Measurements from ENCODE around the gene ZNF333.

ZNF333 gene

DNA sequence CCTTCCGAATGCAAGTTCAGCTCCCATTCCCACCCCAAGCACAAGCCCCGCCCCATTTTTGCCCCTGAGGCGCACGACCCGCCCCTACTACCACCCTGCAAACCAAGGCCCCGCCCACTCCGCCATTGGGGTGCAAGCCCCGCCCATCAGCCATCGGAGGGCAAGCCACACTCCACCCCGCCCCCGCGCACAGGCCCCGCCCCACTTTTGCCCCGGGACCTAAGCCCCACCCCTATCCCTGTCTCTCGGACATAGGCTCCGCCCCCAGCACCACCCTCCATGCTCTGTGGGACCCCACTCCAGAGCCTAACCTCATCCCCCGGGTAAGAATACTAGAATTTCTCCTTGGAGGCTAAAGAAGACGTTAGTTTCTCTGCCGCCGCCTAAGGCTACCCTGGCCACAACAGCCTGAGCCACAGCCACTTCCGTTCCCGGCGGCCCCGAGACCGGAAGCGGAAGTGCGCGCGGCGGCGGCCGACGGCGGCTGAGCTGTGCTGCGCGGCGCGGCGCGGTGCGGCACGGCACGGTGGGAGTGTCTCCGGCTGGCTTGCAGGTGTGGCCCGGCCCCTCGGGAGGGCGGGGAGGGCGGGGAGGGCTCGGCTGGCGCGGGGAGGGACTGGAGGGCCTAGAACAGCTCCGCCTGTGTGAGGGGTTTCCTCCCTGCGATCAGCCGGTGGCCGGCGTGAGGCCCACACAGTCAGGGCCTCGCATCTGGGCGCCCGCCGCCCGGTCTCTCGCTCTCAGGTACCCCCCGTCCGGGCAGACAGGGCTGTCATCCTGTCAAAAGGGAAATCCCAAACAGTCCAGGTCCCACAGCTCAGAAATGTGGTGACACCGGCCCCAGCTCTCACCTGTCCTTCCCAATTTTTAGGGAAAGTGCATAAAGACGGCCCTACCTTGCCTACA is at the start of gene ZNF333:
Gene ZNF333 (plus strand): TSS at position 451 of the 906 bp plus-strand sequence. CDS start 3,444 bp downstream, outside the sequence.
- DNase-seq (ENCODE audit: low read depth) = peak; percentile 99

- DNase-seq (ENCODE audit: low read depth) = no peak
Observed at GRCh38 chr19:14648506-14648905, 41.3 kb upstream of the ZNF333 start.

- no peak for DNase-seq (ENCODE audit: low read depth)
Observed at GRCh38 chr19:14649020-14649419, 40.8 kb upstream of the ZNF333 start.

DNA sequence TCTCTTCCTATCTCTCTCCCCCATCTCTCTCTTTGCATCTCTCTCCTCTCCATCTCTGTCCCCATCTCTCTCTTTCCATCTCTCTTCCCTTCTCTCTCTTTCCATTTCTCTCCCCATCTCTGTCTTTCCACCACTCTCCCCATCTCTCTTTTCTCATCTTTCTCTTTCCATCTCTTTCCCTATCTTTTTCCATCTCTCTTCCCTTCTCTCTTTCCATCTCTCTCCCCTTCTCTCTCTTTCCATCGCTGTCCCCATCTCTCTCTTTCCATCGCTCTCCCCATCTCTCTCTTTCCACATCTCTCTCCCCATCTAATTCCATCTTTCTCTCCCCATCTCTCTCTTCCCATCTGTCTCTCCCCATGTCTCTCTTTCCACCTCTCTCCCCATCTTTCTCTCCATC is 39.7 kb upstream of the ZNF333 start:
- no peak for DNase-seq (ENCODE audit: low read depth)

- DNase-seq (ENCODE audit: low read depth) = no peak
Observed at GRCh38 chr19:14654786-14655560, 34.9 kb upstream of the ZNF333 start.

DNA sequence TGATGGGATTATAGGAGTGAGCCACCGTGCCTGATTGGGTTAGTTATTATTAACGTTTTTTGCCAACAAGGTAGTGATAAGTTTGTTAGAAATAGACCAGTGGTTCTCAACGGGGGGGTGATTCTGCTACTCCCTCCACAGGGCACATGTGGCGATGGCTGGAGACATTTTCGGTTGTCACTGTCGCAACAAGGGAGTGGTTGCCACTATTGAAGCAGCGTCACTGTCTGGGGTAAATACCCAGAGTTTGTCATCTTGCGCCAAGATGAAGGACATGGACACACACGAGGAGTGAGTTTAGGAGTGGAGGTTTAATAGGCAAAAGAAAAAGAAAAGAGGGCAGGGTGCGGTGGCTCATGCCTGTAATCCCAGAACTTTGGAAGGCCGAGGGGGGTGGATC is 34.1 kb upstream of the ZNF333 start:
- DNase-seq (ENCODE audit: low read depth) = no peak

DNA sequence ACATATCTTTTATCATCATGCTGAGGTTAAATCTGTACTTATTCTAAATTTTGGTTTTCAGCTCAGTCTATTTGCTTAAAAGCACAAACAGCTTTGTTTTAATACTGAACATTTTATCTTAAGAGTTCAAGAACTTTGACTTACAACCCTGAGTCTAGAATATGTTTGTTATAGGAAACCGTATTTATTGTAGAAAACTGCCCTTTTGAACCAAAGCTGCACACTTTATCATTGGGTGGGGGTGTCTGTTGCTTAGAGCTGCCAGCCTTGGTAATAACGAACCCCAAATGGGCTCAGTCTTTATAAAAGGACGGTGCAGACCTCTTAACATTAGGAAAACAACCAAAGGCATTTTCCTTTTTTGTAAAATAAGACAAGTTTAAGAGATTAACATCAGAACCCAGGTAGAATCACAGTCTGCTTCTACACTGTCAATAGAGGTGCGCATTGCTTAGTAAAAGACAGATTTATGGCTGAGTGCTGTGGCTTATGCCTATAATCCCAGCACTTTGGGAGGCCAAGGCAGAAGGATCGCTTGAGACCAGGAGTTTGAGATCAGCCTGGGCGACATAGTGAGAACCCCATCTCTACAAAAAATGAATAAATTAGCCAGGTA is 29.9 kb upstream of the ZNF333 start:
- no peak for DNase-seq (ENCODE audit: low read depth)

DNA sequence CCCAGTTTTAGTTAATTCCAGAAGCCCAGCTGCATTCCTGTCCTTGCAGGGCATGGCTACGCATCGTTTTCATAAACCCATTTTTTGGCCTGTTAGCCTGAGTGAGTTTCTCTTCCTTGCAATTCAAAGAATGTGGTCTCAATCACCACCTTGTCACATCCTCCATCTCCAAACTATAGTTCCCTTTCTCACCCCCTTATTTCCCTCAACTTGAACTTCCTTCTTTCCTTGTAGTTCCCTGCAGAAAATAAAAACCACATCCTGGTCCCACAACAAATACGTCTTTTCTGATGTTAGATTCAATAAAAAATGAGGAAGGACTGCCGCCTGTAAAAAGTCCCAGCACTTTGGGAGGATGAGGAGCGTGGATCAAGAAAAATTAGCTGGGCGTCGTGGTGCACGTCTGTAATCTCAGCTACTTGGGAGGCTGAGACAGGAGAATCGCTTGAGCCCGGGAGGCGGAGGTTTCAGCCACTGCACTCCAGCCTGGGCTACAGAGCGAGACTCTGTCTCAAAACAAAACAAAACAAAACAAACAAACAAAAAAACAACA is 28.4 kb upstream of the ZNF333 start:
- DNase-seq (ENCODE audit: low read depth) = no peak

DNA sequence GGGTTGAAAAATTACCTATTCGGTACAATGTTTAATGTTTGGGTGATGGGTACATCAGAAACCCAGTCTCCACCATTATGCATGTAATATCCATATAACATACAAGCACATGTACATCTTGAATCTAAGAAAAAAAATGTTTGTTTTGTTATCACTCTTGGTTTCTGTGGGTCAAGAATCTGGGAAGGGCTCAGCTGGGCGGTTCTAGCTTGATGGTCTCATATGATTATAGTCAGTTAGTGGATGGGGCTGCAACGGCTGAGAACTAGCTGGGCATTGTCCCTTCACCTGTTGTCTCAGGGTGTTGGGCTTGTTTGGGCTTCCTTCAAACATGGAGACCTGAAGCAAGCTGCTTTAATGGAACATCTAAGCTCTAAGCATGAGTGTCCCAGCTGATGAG is 19.9 kb upstream of the ZNF333 start:
- DNase-seq (ENCODE audit: low read depth) = no peak

DNA sequence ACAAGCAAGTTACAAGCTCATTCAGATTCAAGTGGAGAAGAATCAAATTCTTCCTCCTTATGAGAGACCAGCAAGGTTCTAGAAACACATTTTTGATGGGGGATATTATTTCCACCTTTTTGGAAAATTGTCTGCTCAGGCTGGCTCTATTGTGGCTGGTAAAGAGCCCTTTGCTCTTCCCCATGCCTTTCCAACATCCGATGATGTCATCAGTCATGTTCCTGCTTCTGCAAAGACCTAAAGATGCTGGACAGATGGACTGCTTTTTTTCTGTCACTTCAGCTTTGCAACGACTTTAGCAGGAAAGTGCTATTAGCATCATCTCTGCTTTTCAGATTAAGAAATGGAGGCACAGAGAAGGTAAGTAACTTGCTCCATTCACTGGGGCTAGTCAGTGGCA is 19.4 kb upstream of the ZNF333 start:
- no peak for DNase-seq (ENCODE audit: low read depth)

- no peak for DNase-seq (ENCODE audit: low read depth)
Observed at GRCh38 chr19:14672188-14672872, 17.5 kb upstream of the ZNF333 start.

DNA sequence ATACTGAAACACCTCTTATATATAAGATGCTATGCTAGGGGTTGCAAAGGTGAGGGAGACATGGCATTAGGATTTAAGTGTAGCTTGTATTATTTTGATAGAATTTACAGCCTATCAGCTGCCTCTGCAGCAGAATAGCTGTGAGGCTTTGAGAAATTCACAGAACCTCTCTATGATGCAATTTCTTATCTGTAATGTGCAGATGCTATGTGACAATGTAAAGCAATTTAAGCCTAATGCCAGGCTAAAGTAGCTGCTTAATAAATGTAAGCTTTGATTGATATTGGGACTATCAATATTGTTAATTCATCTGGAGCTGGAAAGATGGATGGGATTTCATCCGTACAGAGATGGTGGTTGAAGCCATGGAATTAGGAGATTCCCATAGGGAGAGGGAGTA is 16.8 kb upstream of the ZNF333 start:
- no peak for DNase-seq (ENCODE audit: low read depth)

- no peak for DNase-seq (ENCODE audit: low read depth)
Observed at GRCh38 chr19:14674764-14675163, 15.1 kb upstream of the ZNF333 start, which contains the start of gene ADGRE3. TSS of gene ADGRE3 (minus strand) at chr19:14674844. CDS start at chr19:14674770, 74 bp downstream.

- DNase-seq (ENCODE audit: low read depth) = no peak
Observed at GRCh38 chr19:14676762-14677161, 13.1 kb upstream of the ZNF333 start.

DNA sequence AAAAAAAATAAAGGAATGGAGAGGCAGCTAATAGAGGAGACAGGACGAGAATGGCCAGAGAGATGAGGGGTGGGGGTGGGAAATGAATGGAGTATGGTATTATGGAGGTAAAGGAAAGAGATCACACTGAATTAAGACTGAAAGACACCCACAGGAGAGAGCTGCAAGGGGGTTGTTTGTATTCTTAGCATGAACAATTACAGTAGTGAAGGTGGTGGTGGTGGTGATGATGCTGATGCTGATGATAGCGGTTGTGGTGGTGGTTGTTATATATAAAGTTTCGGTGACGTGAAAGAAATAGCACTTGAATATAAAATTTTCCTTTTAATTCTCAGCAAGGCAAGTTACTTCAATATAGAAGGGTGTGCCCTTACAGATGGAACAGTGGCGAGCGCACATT is 12.4 kb upstream of the ZNF333 start:
- no peak for DNase-seq (ENCODE audit: low read depth)

- DNase-seq (ENCODE audit: low read depth) = no peak
Observed at GRCh38 chr19:14678199-14678598, 11.6 kb upstream of the ZNF333 start.

GRCh38 chr19:14682084-14682483 is 7.8 kb upstream of the ZNF333 start:
- DNase-seq (ENCODE audit: low read depth) = no peak

DNA sequence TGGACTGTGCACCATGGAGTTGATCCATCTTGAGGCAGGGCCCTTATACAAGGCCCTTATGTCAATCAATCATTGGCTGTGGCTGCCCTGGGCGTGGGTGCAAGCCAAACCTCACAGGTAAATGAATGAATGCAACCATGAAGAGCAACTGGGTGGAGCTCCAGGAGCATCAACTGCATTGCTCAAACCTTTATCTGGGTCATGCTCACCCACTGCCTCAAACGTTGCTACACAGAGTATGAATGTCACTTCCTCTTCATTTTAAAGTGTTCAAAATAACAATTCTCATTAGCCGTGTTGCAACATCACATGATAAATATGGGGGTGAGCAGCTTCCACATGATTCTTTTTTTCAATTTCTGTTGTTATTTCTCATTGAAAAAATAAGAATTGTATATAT is 6.4 kb upstream of the ZNF333 start:
- no peak for DNase-seq (ENCODE audit: low read depth)

DNA sequence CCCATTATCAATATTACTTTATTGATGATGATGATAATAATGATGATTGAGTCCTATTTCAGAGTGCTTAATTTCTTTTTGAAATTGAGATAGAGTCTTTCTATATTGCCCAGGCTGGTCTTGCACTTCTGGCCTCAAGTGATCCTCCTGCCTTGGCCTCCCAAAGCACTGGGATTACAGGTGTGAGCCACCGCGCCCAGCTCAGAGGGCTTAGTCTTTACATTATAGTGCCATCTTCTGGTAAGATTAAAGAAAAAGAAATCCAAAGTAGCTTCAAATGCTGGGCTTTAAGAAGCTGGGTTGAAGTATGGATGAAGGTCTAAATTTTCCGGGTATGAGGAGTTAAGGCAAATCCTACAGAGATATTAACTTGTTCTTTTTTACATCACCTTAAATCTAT is 3.4 kb upstream of the ZNF333 start:
- DNase-seq (ENCODE audit: low read depth) = no peak

- no peak for DNase-seq (ENCODE audit: low read depth)
Observed at GRCh38 chr19:14694641-14695266, 4.9 kb downstream of the ZNF333 start.

DNA sequence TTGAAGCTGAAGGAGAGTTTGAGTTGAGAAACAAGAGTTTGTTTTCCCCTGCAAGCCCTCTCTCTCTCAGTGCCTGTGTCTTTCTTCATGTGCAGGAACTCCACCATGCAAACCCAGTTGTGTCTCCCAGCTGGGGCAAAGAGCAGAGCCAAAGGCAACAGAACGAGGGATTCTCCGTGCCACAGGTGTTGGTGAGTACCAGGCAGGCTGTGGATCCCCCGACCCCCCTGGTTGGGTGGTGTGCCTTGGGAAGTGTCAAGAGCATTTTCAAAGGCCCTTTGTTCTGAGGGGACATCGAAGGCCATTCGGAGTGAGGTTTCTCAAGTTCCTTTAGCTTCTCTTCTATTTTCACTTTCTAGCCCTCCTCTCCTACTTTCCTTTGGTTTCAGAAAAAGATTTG is 5.6 kb downstream of the ZNF333 start:
- no peak for DNase-seq (ENCODE audit: low read depth)

Measured in activated T-cell treated with anti-CD3 and anti-CD28 coated beads for 1 hour (primary cell).